GM12872 (cell line): ENCODE results near the gene LAMA2.

Experiments
- CTCF ChIP-seq: IDR thresholded peaks from 3 replicates; pipeline ENCODE4 v1.5.1; 2011; ENCODE audit warnings: low read depth, mild to moderate bottlenecking, low read length, moderate library complexity; ENCODE audit not compliant: insufficient read depth

LAMA2 gene

DNA sequence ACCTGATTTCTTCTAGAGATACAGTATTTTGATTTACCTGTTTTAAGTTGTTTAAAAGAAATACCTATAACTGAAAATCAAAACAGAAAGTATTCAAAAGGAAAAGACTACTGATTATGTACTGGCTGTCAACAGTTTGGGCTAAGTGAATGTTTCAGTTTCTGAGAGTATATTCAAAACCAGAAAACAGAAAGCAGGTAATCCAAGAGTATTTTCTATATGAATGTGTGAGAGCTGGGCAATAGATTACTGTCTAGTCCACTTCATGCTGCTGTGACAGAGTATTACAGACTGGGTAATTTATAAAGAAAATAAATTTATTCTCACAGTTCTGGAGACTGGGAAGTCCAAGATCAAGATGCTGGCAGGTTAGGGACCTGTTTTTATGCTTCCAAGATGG is 566.0 kb downstream of the LAMA2 start:
- no peak for TF ChIP-seq CTCF

DNA sequence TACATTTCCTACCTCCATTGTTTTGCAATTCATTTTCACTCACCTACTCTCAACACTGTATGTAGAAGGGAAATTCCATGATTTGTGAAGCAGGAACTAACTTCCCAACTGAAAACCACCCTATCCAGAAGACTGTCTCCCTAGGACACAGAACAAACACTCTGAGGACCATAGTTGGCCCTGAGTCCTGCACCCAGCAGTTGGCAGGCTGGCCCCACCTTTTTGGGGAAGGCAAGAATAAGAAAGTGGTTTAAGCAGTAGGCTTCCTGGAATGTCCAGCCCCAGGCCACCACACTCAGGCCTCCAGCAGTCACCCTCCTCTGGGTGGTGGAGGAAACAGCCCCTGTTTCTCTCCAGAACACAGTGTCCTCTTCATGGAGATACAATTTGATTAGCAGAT is 568.2 kb downstream of the LAMA2 start:
- no peak for TF ChIP-seq CTCF

GRCh38 chr6:129453073-129453472 is 570.1 kb downstream of the LAMA2 start:
- no peak for TF ChIP-seq CTCF

GRCh38 chr6:129454488-129454887 is 571.5 kb downstream of the LAMA2 start:
- no peak for TF ChIP-seq CTCF

DNA sequence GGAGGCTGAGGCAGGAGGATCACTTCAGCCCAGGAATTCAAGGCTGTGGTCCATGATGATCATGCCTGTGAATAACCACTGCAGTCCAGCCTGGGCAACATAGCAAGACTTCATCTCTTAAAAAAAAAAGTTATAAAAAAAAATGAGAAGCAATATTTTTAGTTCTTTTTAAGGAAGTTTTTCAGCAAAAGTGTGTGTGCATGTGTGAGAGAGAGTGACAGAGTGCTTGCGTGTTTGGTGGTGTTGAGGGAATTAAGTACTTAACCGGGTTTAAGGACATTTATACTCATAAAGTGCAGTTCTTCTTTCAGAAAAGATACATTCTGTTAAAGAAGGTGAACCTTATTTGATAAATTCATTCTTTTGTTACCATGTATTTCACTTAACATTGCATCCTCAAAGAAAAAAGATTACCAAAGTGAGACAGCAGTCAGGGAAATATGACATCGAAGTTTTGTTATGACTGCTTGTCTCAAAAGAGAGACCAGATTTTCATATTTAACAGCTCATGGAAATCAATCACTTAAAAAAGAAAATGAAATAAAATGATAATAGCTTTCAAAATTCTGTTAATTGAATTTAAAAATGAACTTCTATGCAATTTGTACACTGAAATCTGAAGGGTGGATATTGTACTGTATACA is 572.3 kb downstream of the LAMA2 start:
- no peak for TF ChIP-seq CTCF

- no peak for TF ChIP-seq CTCF
Observed at GRCh38 chr6:129460221-129460620, 577.3 kb downstream of the LAMA2 start.

DNA sequence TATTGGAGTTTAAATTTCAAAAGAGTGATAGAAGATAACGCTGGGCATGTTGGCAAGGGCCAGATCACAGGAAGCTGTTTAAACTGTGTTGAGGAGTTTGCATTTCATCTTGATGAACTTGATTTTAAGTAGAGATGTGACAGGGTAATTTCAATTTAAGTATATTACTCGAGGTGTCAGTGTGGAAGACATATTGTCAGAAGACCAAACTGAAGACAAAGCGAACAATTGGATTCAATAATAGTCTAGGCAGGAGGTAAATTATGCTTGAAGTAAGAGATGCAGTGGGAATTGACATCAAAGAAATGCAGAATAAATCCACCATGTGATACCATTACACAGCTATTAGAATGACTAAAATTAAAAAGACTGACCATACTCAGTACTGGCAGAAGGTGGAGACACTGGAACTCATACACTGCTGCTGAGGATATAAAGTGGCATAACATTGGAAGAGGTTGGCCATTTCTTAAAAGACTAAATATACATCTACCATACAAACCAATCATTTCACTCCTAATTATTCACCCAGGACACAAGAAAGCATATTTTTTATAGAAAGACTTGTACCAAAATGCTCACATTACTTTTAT is 586.2 kb downstream of the LAMA2 start:
- TF ChIP-seq CTCF: no peak

GRCh38 chr6:129472239-129472638 is 589.3 kb downstream of the LAMA2 start:
- TF ChIP-seq CTCF: no peak; the same call in 2 of the 3 replicates
